Neuron (in vitro differentiated cells): ENCODE measurements around the gene SHISA6.

Experiments used
- H2AFZ ChIP-seq: one replicate; pipeline ENCODE4 v1.6.1; 2013; ENCODE audit warnings: low read depth, mild to moderate bottlenecking, inconsistent platforms, low read length, moderate library complexity
- H3K27me3 ChIP-seq: one replicate; pipeline ENCODE4 v1.6.1; 2013; ENCODE audit warnings: low read length; ENCODE audit not compliant: insufficient read depth
- H3K36me3 ChIP-seq: one replicate; pipeline ENCODE4 v1.6.1; 2013; ENCODE audit warnings: low read length; ENCODE audit not compliant: insufficient read depth
- H3K4me1 ChIP-seq: one replicate; pipeline ENCODE4 v1.6.1; 2013; ENCODE audit warnings: low read length; ENCODE audit not compliant: insufficient read depth
- H3K4me3 ChIP-seq: 2 replicates; pipeline ENCODE4 v1.5.1; 2013; ENCODE audit warnings: mild to moderate bottlenecking, low read length, moderate library complexity
- H3K9me3 ChIP-seq: one replicate; pipeline ENCODE4 v1.6.1; 2013; ENCODE audit warnings: low read length

Gene SHISA6

DNA sequence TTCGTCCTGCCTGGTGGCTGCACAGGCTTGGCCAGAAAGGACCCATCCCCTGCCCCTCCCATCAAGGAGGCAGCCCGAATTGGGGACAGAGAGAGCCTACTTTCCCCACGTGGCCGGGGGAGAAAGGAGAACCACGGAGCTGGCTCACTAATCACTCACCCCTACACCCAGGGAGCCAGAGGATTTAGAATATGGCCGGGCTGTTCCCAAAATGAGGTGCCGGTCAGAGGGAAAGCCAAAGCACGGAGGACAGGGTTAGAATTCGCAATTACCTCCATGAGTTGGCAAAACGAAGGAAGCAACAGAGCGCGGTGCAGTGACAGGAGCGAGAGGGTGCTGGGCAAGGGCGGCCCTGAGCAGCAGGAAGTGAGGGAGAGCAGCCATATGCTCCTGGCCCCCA lies 33.1 kb downstream of the SHISA6 start:
- no peaks in the 10 kb centered on the region for H3K9me3 ChIP-seq
- H3K27me3 ChIP-seq = no peaks in the 10 kb centered on the region
- H3K4me1 ChIP-seq = no peaks in the 10 kb centered on the region
- no peaks in the 10 kb centered on the region for H3K36me3 ChIP-seq
- no peak overlapping the region for H3K4me3 ChIP-seq
- H2AFZ ChIP-seq = no peak overlapping the region

- Histone ChIP-seq H3K9me3 (no peaks in the 10 kb centered on the region), H3K27me3 (no peaks in the 10 kb centered on the region), H3K4me3 (no peak overlapping the region), H2AFZ (no peak overlapping the region), H3K4me1 (no peaks in the 10 kb centered on the region), H3K36me3 (no peaks in the 10 kb centered on the region)
Measured at GRCh38 chr17:11276486-11276885, 35.5 kb downstream of the SHISA6 start.

DNA sequence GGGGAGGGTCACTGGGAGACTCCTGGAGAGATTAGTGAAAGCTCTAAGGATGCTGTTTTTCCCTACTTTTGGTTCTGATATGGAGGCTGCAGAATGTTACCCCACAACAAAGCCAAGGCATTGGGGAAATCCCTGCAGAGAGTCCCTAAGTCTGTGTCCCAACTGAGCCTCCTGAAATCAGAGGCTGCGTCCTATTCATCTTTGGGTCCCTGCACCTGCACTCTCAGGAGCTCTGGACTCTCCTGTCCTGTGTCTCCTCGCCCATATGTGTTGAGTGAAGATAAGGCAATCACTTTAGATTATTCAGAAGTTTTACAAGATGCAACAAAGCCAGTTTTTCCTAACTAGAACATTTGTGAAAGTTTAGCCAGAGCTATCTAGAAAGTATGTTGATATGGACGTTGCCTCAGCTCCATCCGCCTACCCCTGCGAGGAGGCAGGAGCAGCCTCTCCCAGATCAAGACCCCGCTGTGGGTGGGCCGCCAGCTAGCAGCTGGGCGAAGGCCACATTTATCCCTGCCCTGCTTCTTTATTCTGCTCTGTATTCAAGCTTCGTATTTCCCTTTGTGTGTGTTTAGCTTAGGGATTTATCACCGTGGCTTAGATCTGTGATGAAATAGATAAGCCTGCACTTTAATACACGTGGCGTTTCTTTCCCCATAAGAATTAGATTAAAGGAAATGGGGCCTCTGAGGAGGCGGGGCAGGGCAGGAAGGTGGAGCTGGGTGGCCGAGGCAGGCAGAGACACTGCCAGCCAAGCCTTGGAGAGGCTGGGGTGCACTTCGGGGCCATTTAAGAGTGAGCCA lies 37.4 kb downstream of the SHISA6 start:
- Histone ChIP-seq H3K27me3 (no peaks in the 10 kb centered on the region), H3K4me3 (no peak overlapping the region), H2AFZ (no peak overlapping the region), H3K9me3 (no peaks in the 10 kb centered on the region), H3K4me1 (no peaks in the 10 kb centered on the region), H3K36me3 (no peaks in the 10 kb centered on the region)

DNA sequence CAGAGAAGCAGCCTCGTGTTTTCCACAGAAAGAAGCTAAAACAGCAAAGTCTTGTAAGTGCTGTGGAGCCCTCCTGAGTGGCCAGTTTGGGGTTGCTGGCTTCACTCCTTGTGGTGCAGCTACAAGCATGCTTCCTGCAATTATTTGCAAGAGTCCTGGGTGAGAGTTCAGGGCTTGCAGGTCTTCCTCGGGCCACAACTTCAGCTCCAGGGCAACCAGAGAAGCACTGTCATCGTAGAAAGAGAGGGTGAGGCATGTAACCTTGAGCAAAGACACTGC lies 37.9 kb downstream of the SHISA6 start:
- no peaks in the 10 kb centered on the region for H3K27me3 ChIP-seq
- no peak overlapping the region for H2AFZ ChIP-seq
- H3K4me1 ChIP-seq = no peaks in the 10 kb centered on the region
- no peak overlapping the region for H3K4me3 ChIP-seq
- no peaks in the 10 kb centered on the region for H3K36me3 ChIP-seq
- no peaks in the 10 kb centered on the region for H3K9me3 ChIP-seq

- Histone ChIP-seq H3K27me3 (no peaks in the 10 kb centered on the region), H3K4me3 (no peak overlapping the region), H3K9me3 (no peaks in the 10 kb centered on the region), H3K4me1 (no peaks in the 10 kb centered on the region), H2AFZ (no peak overlapping the region), H3K36me3 (no peaks in the 10 kb centered on the region)
Measured at GRCh38 chr17:11279776-11280344, 38.8 kb downstream of the SHISA6 start.

DNA sequence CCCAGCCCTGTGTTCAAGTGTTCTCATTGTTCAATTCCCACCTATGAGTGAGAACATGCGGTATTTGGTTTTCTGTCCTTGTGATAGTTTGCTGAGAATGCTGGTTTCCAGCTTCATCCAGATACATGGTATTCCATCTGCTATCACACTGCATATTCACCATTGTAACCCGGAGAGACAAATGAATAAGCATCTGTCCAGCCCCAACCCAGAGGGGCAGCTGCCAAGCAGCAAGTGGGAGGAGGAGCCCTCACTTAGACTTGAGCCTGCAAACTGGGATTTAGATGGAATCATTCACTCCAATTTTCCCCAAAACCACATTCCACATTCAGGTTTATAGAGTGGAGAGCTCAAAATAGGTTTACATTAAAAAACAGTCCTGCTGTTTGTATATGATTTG lies 41.6 kb downstream of the SHISA6 start:
- Histone ChIP-seq H3K9me3 (no peaks in the 10 kb centered on the region), H2AFZ (no peak overlapping the region), H3K4me1 (no peaks in the 10 kb centered on the region), H3K4me3 (no peak overlapping the region), H3K27me3 (no peaks in the 10 kb centered on the region), H3K36me3 (no peaks in the 10 kb centered on the region)

- H2AFZ ChIP-seq = no peak overlapping the region
- no peaks in the 10 kb centered on the region for H3K9me3 ChIP-seq
- H3K4me1 ChIP-seq = no peaks in the 10 kb centered on the region
- no peaks in the 10 kb centered on the region for H3K27me3 ChIP-seq
- no peaks in the 10 kb centered on the region for H3K36me3 ChIP-seq
- H3K4me3 ChIP-seq = no peak overlapping the region
Measured at GRCh38 chr17:11284811-11285210, 43.8 kb downstream of the SHISA6 start.

DNA sequence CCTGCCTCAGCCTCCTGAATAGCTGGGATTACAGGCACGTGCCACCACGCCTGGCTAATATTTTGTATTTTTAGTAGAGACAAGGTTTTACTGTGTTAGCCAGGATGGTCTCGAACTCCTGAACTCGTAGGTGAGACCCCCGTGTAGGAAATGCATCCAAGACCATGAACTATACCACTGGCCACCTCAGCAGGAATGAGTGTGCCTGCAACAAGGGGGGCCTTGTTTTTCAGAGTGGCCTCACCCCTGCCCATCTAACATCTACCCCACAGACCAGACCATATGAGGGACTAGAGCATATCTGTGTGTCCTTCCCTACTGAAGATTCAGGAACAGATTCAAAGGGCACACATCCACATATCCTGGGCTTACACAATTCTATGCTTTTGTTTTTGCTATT lies 44.9 kb downstream of the SHISA6 start:
- H3K9me3 ChIP-seq = no peaks in the 10 kb centered on the region
- H3K27me3 ChIP-seq = no peaks in the 10 kb centered on the region
- H3K36me3 ChIP-seq = no peaks in the 10 kb centered on the region
- H3K4me1 ChIP-seq = no peaks in the 10 kb centered on the region
- H3K4me3 ChIP-seq = no peak overlapping the region
- no peak overlapping the region for H2AFZ ChIP-seq

DNA sequence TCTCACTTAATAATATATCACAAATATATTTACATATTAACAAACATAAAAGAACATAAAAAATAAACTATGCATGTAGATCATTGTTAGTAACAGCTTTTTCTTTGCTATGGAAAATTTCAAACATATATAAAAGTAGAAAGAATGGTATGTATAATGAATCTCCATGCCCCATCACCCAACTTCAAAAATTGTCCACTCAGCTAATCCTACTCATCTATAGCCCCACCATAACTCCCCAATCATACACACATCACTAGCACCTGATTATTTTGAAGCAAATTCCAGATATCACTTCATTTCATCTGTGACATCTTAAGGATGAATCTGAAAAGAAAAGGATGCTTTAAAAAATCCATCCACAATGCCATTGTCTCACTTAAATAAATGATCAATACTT lies 46.8 kb downstream of the SHISA6 start:
- H3K9me3 ChIP-seq = no peaks in the 10 kb centered on the region
- no peak overlapping the region for H2AFZ ChIP-seq
- H3K27me3 ChIP-seq = no peaks in the 10 kb centered on the region
- H3K4me3 ChIP-seq = no peak overlapping the region
- no peaks in the 10 kb centered on the region for H3K36me3 ChIP-seq
- H3K4me1 ChIP-seq = no peaks in the 10 kb centered on the region

DNA sequence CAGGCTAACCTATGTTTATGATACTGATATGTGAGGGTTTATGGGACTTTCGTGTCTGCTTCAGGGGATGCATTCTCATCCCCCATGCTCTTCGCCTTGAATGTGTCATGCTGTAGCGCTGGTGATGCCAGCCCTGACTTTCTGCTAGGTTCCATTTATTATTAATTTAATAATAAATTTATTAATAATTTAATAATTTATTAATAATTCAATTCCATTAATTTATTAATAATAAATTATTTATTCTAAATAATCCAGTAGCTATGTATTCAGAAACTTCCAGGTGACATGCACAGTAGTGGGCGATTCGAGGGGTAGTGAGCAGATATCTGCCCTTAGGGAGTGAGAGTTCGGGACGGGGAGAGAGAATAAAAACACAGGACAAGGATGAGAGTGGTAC lies 49.8 kb downstream of the SHISA6 start:
- Histone ChIP-seq H3K4me1 (no peaks in the 10 kb centered on the region), H3K9me3 (no peaks in the 10 kb centered on the region), H2AFZ (no peak overlapping the region), H3K36me3 (no peaks in the 10 kb centered on the region), H3K27me3 (no peaks in the 10 kb centered on the region), H3K4me3 (no peak overlapping the region)

DNA sequence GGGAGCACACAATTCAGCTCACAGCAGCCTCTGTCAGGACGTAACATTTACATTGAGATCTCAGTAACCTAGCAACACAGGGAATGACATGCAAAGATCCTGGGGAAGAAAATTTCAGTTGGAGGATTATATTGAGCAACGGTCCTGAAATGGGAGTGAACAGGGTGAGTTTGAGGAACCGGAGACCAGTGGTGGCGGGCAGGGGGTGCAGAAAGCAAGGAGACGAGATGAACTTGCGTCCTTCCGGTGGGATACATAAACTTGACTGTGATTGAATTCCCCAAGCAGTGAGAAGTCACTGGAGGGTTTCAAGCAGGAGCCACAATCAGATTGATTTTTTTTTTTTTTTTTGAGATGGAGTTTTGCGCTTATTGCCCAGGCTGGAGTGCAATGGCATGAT lies 51.5 kb downstream of the SHISA6 start:
- Histone ChIP-seq H2AFZ (no peak overlapping the region), H3K9me3 (no peaks in the 10 kb centered on the region), H3K27me3 (no peaks in the 10 kb centered on the region), H3K36me3 (no peaks in the 10 kb centered on the region), H3K4me1 (no peaks in the 10 kb centered on the region), H3K4me3 (no peak overlapping the region)

DNA sequence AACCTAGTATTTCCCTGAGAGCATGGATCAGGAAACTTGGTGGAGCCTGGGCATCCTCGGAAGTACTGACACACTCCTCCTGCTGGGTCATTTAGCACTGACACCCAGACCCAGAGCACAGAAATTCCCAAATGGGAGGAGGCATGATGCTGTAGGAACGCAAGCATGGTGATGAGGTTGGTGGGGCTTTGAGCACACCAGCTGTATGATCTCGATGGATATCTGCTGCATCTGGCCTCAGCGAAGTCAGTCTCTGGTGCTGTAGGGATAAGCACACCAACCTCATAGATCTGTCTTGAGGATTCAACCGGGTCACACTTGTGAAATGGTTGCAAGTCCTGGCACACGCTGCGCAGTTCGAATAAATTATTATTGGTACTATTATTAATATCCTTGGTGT lies 52.5 kb downstream of the SHISA6 start:
- no peaks in the 10 kb centered on the region for H3K36me3 ChIP-seq
- H3K4me1 ChIP-seq = no peaks in the 10 kb centered on the region
- no peak overlapping the region for H2AFZ ChIP-seq
- no peaks in the 10 kb centered on the region for H3K27me3 ChIP-seq
- H3K4me3 ChIP-seq = no peak overlapping the region
- H3K9me3 ChIP-seq = no peaks in the 10 kb centered on the region

- Histone ChIP-seq H3K36me3 (no peaks in the 10 kb centered on the region), H3K9me3 (no peaks in the 10 kb centered on the region), H3K27me3 (no peaks in the 10 kb centered on the region), H3K4me3 (no peak overlapping the region), H3K4me1 (no peaks in the 10 kb centered on the region), H2AFZ (no peak overlapping the region)
Measured at GRCh38 chr17:11294826-11295225, 53.8 kb downstream of the SHISA6 start.

DNA sequence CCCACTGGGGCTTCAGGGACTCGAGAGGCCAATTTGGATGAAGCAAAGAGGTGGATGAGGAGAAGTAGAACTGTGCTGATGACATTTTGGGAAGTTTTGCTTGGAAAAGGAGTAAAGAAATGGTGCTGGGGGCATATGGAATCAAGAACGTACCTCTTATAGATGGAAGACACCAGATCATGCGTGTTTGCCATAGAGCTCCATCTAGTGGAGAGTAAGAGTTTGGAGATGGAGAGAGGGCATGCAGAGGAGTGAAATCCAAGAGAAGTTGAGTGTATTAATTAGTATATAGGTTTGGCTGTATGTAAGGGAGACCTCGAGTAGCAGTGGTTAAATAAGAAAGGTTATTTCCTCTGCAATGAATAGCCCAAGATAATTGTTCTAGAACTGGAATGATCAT lies 56.0 kb downstream of the SHISA6 start:
- no peaks in the 10 kb centered on the region for H3K27me3 ChIP-seq
- no peaks in the 10 kb centered on the region for H3K9me3 ChIP-seq
- no peaks in the 10 kb centered on the region for H3K36me3 ChIP-seq
- H2AFZ ChIP-seq = no peak overlapping the region
- H3K4me3 ChIP-seq = no peak overlapping the region
- no peaks in the 10 kb centered on the region for H3K4me1 ChIP-seq
